ENCODE data around the gene MCRS1.
"Not testable (repeated sequence)": the region's sequence is repeated elsewhere in the genome, so short reads cannot be mapped to it uniquely, and the experiment has no call there.

DNA sequence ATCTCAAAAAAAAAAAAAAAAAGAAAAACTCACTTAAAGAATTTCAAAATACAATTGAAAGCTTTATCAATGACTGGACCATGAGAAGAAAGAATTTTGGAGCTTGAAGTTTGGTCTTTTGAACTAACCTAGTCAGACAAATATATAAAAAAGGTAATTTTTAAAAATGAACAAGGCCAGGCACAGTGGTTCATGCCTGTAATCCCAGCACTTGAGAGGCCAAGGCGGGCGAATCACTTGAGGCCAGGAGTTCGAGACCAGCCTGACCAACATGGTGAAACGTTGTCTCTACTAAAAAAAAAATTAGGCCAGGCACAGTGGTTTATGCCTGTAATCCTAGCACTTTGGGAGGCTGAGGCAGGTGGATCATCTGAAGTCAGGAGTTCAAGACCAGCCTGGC lies 42.8 kb upstream of the MCRS1 start:
- not testable (repeated sequence) for TF ChIP-seq CTCF (conservative IDR thresholded peaks at IDR 0.05); EZH2 (IDR thresholded peaks at IDR 0.05; ENCODE audit: low read depth)

Data from PC-9 (cell line).